HEK293T (cell line): Measurements from ENCODE around the gene VSTM4.

Experiments used
- ARNT ChIP-seq: fragments of 450-650 bp; IDR thresholded peaks from 2 replicates; pipeline ENCODE4 v1.6.1; 2017; ENCODE audit warnings: mild to moderate bottlenecking
- BHLHE40 ChIP-seq: fragments of 450-650 bp; IDR thresholded peaks from 2 replicates; pipeline ENCODE4 v1.6.1; 2016; ENCODE audit warnings: mild to moderate bottlenecking, moderate library complexity, borderline replicate concordance
- ELF4 ChIP-seq: fragments of 450-650 bp; IDR thresholded peaks from 2 replicates; pipeline ENCODE4 v1.6.1; 2017; ENCODE audit warnings: antibody characterized with exemption
- FOXA1 ChIP-seq: fragments of 450-650 bp; IDR thresholded peaks from 2 replicates; pipeline ENCODE4 v1.6.1; 2016; ENCODE audit warnings: mild to moderate bottlenecking
- FOXK2 ChIP-seq: fragments of 450-650 bp; IDR thresholded peaks from 2 replicates; pipeline ENCODE4 v1.6.1; 2016; ENCODE audit warnings: mild to moderate bottlenecking
- FOXM1 ChIP-seq: fragments of 450-650 bp; IDR thresholded peaks from 2 replicates; pipeline ENCODE4 v1.6.1; 2017; ENCODE audit warnings: mild to moderate bottlenecking, borderline replicate concordance
- HDGF ChIP-seq: fragments of 450-650 bp; IDR thresholded peaks from 2 replicates; pipeline ENCODE4 v1.6.1; 2017; ENCODE audit warnings: antibody characterized with exemption, borderline replicate concordance
- L3MBTL2 ChIP-seq: fragments of 450-650 bp; conservative IDR thresholded peaks from 2 replicates; pipeline ENCODE4 v1.6.1; 2016; ENCODE audit warnings: mild to moderate bottlenecking
- NFRKB ChIP-seq: fragments of 450-650 bp; IDR thresholded peaks from 2 replicates; pipeline ENCODE4 v1.6.1; 2016; ENCODE audit warnings: mild to moderate bottlenecking, moderate library complexity
- SP1 ChIP-seq: fragments of 450-650 bp; IDR thresholded peaks from 2 replicates; pipeline ENCODE4 v1.6.1; 2017
- SUZ12 ChIP-seq: fragments of 450-650 bp; IDR thresholded peaks from 2 replicates; pipeline ENCODE4 v1.6.1; 2016; ENCODE audit warnings: mild to moderate bottlenecking
- TARDBP ChIP-seq: fragments of 450-650 bp; IDR thresholded peaks from 2 replicates; pipeline ENCODE4 v1.6.1; 2016
- ZNF384 ChIP-seq: fragments of 450-650 bp; IDR thresholded peaks from 2 replicates; pipeline ENCODE4 v1.6.1; 2016
- TF ChIP-seq, protein P1 (sequence below): fragments of 450-650 bp; IDR thresholded peaks from 2 replicates; pipeline ENCODE4 v1.6.1; 2016

DNA sequence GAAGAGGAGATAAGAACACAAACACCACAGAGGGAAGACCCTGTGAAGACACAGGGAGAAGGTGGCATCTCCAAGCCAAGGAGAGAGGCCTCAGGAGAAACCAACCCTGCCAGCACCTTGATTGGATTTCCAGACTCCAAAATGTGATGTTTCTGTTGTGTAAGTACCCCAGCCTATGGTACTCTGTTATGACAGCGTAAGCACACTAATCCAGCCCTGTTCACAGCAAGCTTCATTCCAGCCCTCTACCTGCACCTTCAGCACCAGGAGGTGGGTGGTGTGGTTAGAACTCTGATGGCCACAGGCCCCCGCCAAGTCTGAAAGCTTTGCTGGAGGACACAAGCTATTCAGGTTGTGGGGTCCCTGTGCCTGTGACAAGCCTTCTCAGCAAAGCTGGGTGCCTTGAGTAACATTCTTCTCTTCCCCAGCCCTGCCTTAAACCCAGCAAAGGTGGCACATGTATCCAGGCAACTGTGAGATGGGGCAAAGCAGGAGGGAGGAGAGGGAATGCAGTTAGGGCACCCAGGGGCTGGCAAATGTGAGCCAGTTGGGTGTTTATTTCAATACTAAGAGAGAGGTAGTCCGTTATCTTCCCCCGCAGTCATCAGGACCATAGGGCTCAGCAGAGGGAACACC lies 4.5 kb downstream of the VSTM4 start:
- TF ChIP-seq FOXA1 (no peak), HDGF (no peak), BHLHE40 (no peak), NFRKB (no peak), ELF4 (no peak), ARNT (no peak), SP1 (no peak), TARDBP (no peak), FOXK2 (no peak), FOXM1 (no peak), ZNF384 (no peak), SUZ12 (no peak), L3MBTL2 (no peak)
- TF ChIP-seq, protein P1, sequence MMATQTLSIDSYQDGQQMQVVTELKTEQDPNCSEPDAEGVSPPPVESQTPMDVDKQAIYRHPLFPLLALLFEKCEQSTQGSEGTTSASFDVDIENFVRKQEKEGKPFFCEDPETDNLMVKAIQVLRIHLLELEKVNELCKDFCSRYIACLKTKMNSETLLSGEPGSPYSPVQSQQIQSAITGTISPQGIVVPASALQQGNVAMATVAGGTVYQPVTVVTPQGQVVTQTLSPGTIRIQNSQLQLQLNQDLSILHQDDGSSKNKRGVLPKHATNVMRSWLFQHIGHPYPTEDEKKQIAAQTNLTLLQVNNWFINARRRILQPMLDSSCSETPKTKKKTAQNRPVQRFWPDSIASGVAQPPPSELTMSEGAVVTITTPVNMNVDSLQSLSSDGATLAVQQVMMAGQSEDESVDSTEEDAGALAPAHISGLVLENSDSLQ: no peak
